K562 (cell line): Measurements from ENCODE around the gene TMED5. TPM values are rescaled to one million over a fixed set of nuclear protein-coding genes. Genes with fewer than 3 reads are reported as not detected.
A peak's percentile ranks its signal among the peaks of the same experiment; 100 is the strongest.

ENCODE experiments used
- ATAC-seq: fragments of 200-7000 bp; cut with Tn5 transposase; 3 replicates; pipeline ENCODE4 v1.9.1; 2020; ENCODE audit warnings: moderate library complexity
- BruUV-seq: library from RNA; stranded (reverse); fragments of 400-500 nt; replicated peaks from 2 replicates; lab custom pipeline; 2021; lab: Mats Ljungman, UMichigan
- CTCF ChIA-PET: fragments of 300-600 bp; formaldehyde crosslinking; extraction: SDS; loops from one replicate; lab custom pipeline; 2021; ENCODE audit warnings: low intra/inter-chr PET ratio; lab: Yijun Ruan, JAX
- POLR2A ChIA-PET: fragments of 300-600, 350-650 bp; sonication (Branson Sonifier 250); formaldehyde crosslinking; extraction: SDS; loops from one replicate; lab custom pipeline; 2021; ENCODE audit warnings: antibody characterized with exemption, inconsistent platforms; lab: Yijun Ruan, JAX
- DNase-seq, 4 experiments: peaks; one replicate each; pipeline versions ENCODE4 v3.0.0 to v3.0.0-alpha.2; 2011 to 2018; ENCODE audit warnings: low spot score in 3 of 4, mixed read lengths in 3 of 4; ENCODE audit errors: extremely low read depth in 1 of 4
- FAIRE-seq: peaks from 2 replicates; lab custom pipeline; 2011; peaks lifted over from hg19 to GRCh38; lab: Jason Lieb, UNC
- H2AFZ ChIP-seq: 2 replicates; pipeline ENCODE4 v1.6.0; 2011; ENCODE audit warnings: low read depth, low read length, control low read depth, inconsistent platforms
- H3K27ac ChIP-seq: fragments of 200-600 bp; 3 replicates; pipeline ENCODE4 v1.8.0; 2011; ENCODE audit warnings: low read depth, mild to moderate bottlenecking, control low read depth, inconsistent platforms, low read length, moderate library complexity, mixed read lengths; ENCODE audit errors: extremely low read depth
- H3K27me3 ChIP-seq, 2 experiments: fragments of 300-600 bp in 1 of 2; 2 replicates in 1 of 2; 3 replicates in 1 of 2; pipeline versions ENCODE4 v1.6.0 to v1.8.0; 2011; ENCODE audit warnings: inconsistent platforms in 2 of 2, low read length in 2 of 2, mild to moderate bottlenecking in 1 of 2, mixed read lengths in 1 of 2, moderate library complexity in 1 of 2; ENCODE audit not compliant: control insufficient read depth in 2 of 2, insufficient read depth in 2 of 2
- H3K36me3 ChIP-seq: fragments of 300-600 bp; 3 replicates; pipeline ENCODE4 v1.8.0; 2011; ENCODE audit warnings: mild to moderate bottlenecking, low read length, inconsistent platforms; ENCODE audit not compliant: control insufficient read depth, insufficient read depth
- H3K4me1 ChIP-seq, 2 experiments: fragments of 200-600 bp in 1 of 2; replicated peaks in 1 of 2; 2 replicates in 1 of 2; 3 replicates in 1 of 2; pipeline versions ENCODE4 v1.5.1 to v1.8.0; 2011; ENCODE audit warnings: inconsistent platforms in 2 of 2, low read length in 2 of 2, mild to moderate bottlenecking in 1 of 2, mixed read lengths in 1 of 2, moderate library complexity in 1 of 2; ENCODE audit not compliant: control insufficient read depth in 2 of 2, insufficient read depth in 2 of 2
- H3K4me2 ChIP-seq: 2 replicates; pipeline ENCODE4 v1.6.1; 2011; ENCODE audit warnings: low read length, control low read depth, inconsistent platforms, mixed read lengths; ENCODE audit not compliant: insufficient read depth
- H3K4me3 ChIP-seq: fragments of 200-600 bp; sonication (generic), shearing (Covaris generic); 2 replicates; pipeline ENCODE4 v1.5.1; 2016; ENCODE audit warnings: control low read depth, inconsistent platforms
- H3K79me2 ChIP-seq: fragments of 200-600 bp; 3 replicates; pipeline ENCODE4 v1.8.0; 2011; ENCODE audit warnings: low read length, inconsistent platforms; ENCODE audit not compliant: control insufficient read depth, insufficient read depth
- H3K9ac ChIP-seq, 2 experiments: 2 replicates each; pipeline versions ENCODE4 v1.6.0 to v1.6.1; 2011; ENCODE audit warnings: low read depth in 2 of 2, low read length in 2 of 2, control low read depth in 1 of 2, inconsistent platforms in 1 of 2, mild to moderate bottlenecking in 1 of 2, mixed read lengths in 1 of 2; ENCODE audit not compliant: insufficient read depth in 1 of 2
- H3K9me1 ChIP-seq: one replicate; pipeline ENCODE4 v1.6.0; 2011; ENCODE audit warnings: inconsistent platforms, mild to moderate bottlenecking, low read length, moderate library complexity; ENCODE audit not compliant: control insufficient read depth, insufficient read depth
- H3K9me3 ChIP-seq: replicated peaks from 2 replicates; pipeline ENCODE4 v1.5.1; 2011; ENCODE audit warnings: low read depth, low read length, inconsistent platforms; ENCODE audit not compliant: control insufficient read depth, insufficient read depth
- H4K20me1 ChIP-seq: replicated peaks from 2 replicates; pipeline ENCODE4 v1.6.1; 2011; ENCODE audit warnings: low read length, inconsistent platforms, mixed read lengths; ENCODE audit not compliant: control insufficient read depth, insufficient read depth
- ARID1B ChIP-seq: fragments of 450-650 bp; IDR thresholded peaks from 2 replicates; pipeline ENCODE4 v1.6.1; 2016; ENCODE audit warnings: antibody characterized with exemption, mild to moderate bottlenecking, inconsistent platforms
- C11orf30 ChIP-seq: fragments of 450-650 bp; IDR thresholded peaks from 2 replicates; pipeline ENCODE4 v1.6.1; 2016; ENCODE audit warnings: low read depth, mild to moderate bottlenecking
- CBFA2T3 ChIP-seq: fragments of 450-650 bp; IDR thresholded peaks from 2 replicates; pipeline ENCODE4 v1.6.1; 2017
- DPF2 ChIP-seq: fragments of 450-650 bp; IDR thresholded peaks from 2 replicates; pipeline ENCODE4 v1.6.1; 2016
- FOSL1 ChIP-seq: fragments of 200-800 bp; sonication (Bioruptor generic); conservative IDR thresholded peaks from 2 replicates; pipeline ENCODE4 v1.6.1; 2016; ENCODE audit warnings: missing genetic modification characterization, missing compliant biosample characterization
- KDM1A ChIP-seq, 2 experiments: fragments of 450-650 bp; IDR thresholded peaks; 2 replicates each; pipeline ENCODE4 v1.6.1; 2016; ENCODE audit warnings: mild to moderate bottlenecking in 2 of 2
- MAFG ChIP-seq: fragments of 450-650 bp; conservative IDR thresholded peaks from 2 replicates; pipeline ENCODE4 v1.6.1; 2016; ENCODE audit warnings: missing genetic modification characterization, missing compliant biosample characterization
- NFE2 ChIP-seq: IDR thresholded peaks from 2 replicates; pipeline ENCODE4 v1.6.1; 2014; ENCODE audit warnings: antibody characterized with exemption, low read depth
- PCBP2 ChIP-seq: fragments of 200-400 bp; formaldehyde crosslinking; IDR thresholded peaks from 2 replicates; pipeline ENCODE4 v1.6.1; 2018; ENCODE audit warnings: low read length, low read depth, mild to moderate bottlenecking, moderate library complexity; ENCODE audit not compliant: poor library complexity, severe bottlenecking
- POLR2A ChIP-seq: fragments of 450-650 bp; conservative IDR thresholded peaks from 2 replicates; pipeline ENCODE4 v1.6.1; 2016
- RBM22 ChIP-seq: fragments of 200-400 bp; formaldehyde crosslinking; IDR thresholded peaks from 2 replicates; pipeline ENCODE4 v1.6.1; 2018; ENCODE audit warnings: low read length, low read depth; ENCODE audit not compliant: poor library complexity, severe bottlenecking
- RCOR1 ChIP-seq, 2 experiments: IDR thresholded peaks; 2 replicates each; pipeline ENCODE4 v1.6.1; 2012; ENCODE audit warnings: low read depth in 2 of 2, low read length in 2 of 2, borderline replicate concordance in 1 of 2, improper control_type of control experiment in 1 of 2
- ZNF316 ChIP-seq: fragments of 450-650 bp; IDR thresholded peaks from 2 replicates; pipeline ENCODE4 v1.6.1; 2016
- ZNF384 ChIP-seq: IDR thresholded peaks from 2 replicates; pipeline ENCODE4 v1.6.1; 2012; ENCODE audit warnings: low read depth, low read length, improper control_type of control experiment
- WGBS: fragments of 100-300 bp; shearing (Covaris generic); methylation state at CpG from one replicate; pipeline ENCODE4 v1.1.6; 2016; ENCODE audit warnings: low coverage, mixed read lengths; ENCODE audit not compliant: insufficient coverage; ENCODE audit errors: missing lambda C conversion rate; 5-methylcytosine and 5-hydroxymethylcytosine counted together
- in situ Hi-C: fragments of 300-500 bp; cut with MboI; formaldehyde crosslinking; loops from 4 replicates; pipeline ENCODE4 v1.15.0; 2018; ENCODE audit warnings: inconsistent platforms, mixed read lengths
- intact Hi-C: fragments of 100-400 bp; cut with micrococcal nuclease; formaldehyde crosslinking; loops from 2 replicates; pipeline ENCODE4 v1.14.2; 2022
- polyA plus RNA-seq, 8 experiments: library from polyadenylated mRNA; depleted of rRNA in 4 of 8; stranded (reverse) in 5 of 8; unstranded in 3 of 8; fragments of >200 nt; fragmentation: Nextera tagmentation in 2 of 8; fragmentation: Illumina TruSeq in 1 of 8; extraction: Ambion mirVana in 2 of 8; extraction: Trizol in 1 of 8; gene quantifications; 2 replicates each; pipeline versions ENCODE4 v1.2.1 to v1.2.3, GENCODE V29; 2011 to 2014; ENCODE audit warnings: inconsistent platforms in 1 of 8, missing spikeins in 1 of 8
- total RNA-seq, 7 experiments: library from RNA; depleted of rRNA in 6 of 7; stranded (reverse); fragments of >200 nt in 6 of 7; fragmentation: Illumina TruSeq in 2 of 7; extraction: Trizol in 2 of 7; gene quantifications; 2 replicates each; pipeline versions ENCODE4 v1.2.1 to v1.2.3, GENCODE V29; 2011 to 2021; ENCODE audit warnings: low replicate concordance in 1 of 7
- TF ChIP-seq, protein P1 (sequence below): fragments of 250-450 bp; sonication (Bioruptor Pico); IDR thresholded peaks from 2 replicates; pipeline ENCODE4 v1.8.0; 2021; ENCODE audit warnings: borderline replicate concordance, mild to moderate bottlenecking, moderate library complexity; ENCODE audit not compliant: poor library complexity, severe bottlenecking
- TF ChIP-seq, protein P2 (sequence below): IDR thresholded peaks from 2 replicates; pipeline ENCODE4 v1.6.1; 2012; ENCODE audit warnings: low read depth, low read length, improper control_type of control experiment, borderline replicate concordance

Gene TMED5
- total and polyA plus RNA-seq, 9 of the 15 experiments (the other 6 are each of a cell fraction or from before 2014, with no cell fraction given), result 28.7 to 83.7 (median 67.2) TPM

DNA sequence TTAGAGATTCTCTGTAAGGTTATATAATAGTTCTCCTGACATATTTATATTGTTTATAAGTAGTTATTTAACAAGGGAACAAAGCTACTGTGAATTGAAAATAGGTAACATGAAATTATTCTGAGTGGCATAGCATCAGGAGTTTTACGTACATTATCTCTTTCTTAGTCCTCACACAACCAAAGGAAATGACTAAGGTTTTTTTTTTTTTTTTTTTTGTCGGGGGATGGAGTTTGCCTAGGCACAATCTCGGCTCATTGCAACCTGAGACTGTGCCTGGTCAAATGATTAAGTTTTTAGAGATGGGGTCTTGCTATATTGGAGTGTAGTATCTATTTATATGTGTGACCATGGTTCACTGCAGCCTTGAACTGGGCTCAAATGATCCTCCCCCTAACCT lies 24.9 kb downstream of the TMED5 start:
- BruUV-seq, result no TSS peak
- POLR2A ChIA-PET, result interaction anchor here (0.9 kb wide), 1 partner anchor 11 kb away, joined by 5 read pairs; no protein-coding TSS in a partner anchor
- ATAC-seq (peak; percentile 69), FAIRE-seq (no peak), DNase-seq (peak in 2 of 4 experiments; percentile 16 to 25)
- Histone ChIP-seq H3K27ac (no peak overlapping the region), H3K4me3 (no peak overlapping the region), H3K9me1 (no peaks in the 10 kb centered on the region), H4K20me1 (no peaks in the 10 kb centered on the region), H3K4me2 (no peak overlapping the region), H3K79me2 (peaks cover 15% of the 10 kb centered on the region), H3K27me3 (no peaks in the 10 kb centered on the region), H2AFZ (no peak overlapping the region), H3K9me3 (no peaks in the 10 kb centered on the region), H3K36me3 (peaks cover 83% of the 10 kb centered on the region), H3K4me1 (peaks cover 0 to 2% of the 10 kb centered on the region in 2 experiments; a peak in 1 of 5 replicates), H3K9ac (no peak overlapping the region)
- in situ Hi-C loops (no loop called here), intact Hi-C loops (no loop called here)
- TF ChIP-seq RBM22, result no peak
- TF ChIP-seq CBFA2T3, result 0 out of 2 replicates have a peak, but pooled peaks have one; percentile 10
- TF ChIP-seq, protein P1, sequence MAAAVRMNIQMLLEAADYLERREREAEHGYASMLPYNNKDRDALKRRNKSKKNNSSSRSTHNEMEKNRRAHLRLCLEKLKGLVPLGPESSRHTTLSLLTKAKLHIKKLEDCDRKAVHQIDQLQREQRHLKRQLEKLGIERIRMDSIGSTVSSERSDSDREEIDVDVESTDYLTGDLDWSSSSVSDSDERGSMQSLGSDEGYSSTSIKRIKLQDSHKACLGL (CRISPR knock-in tag), result no peak
- TF ChIP-seq DPF2, result 0 out of 2 replicates have a peak, but pooled peaks have one; percentile 15
- TF ChIP-seq FOSL1, result no peak
- TF ChIP-seq, protein P2, sequence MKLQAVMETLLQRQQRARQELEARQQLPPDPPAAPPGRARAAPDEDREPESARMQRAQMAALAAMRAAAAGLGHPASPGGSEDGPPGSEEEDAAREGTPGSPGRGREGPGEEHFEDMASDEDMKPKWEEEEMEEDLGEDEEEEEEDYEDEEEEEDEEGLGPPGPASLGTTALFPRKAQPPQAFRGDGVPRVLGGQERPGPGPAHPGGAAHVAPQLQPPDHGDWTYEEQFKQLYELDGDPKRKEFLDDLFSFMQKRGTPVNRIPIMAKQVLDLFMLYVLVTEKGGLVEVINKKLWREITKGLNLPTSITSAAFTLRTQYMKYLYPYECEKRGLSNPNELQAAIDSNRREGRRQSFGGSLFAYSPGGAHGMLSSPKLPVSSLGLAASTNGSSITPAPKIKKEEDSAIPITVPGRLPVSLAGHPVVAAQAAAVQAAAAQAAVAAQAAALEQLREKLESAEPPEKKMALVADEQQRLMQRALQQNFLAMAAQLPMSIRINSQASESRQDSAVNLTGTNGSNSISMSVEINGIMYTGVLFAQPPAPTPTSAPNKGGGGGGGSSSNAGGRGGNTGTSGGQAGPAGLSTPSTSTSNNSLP, result no peak
- TF ChIP-seq KDM1A (IDR thresholded peaks at IDR 0.05), result peak in 1 of 2 experiments; percentile 35; a peak in 1 of 4 replicates
- TF ChIP-seq PCBP2, result no peak
- TF ChIP-seq ZNF384, result peak; percentile 90
- peak; percentile 40; the same call in 1 of the 2 replicates for TF ChIP-seq MAFG (tag)
- TF ChIP-seq POLR2A, result peak; percentile 27; the same call in 1 of the 2 replicates
- TF ChIP-seq RCOR1 (IDR thresholded peaks at IDR 0.05; ENCODE audit: borderline replicate concordance in 1 of 2, low read depth in 2 of 2, low read length in 2 of 2), result peak in 1 of 2 experiments; percentile 61; a peak in 1 of 4 replicates
- 0 out of 2 replicates have a peak, but pooled peaks have one; percentile 13 for TF ChIP-seq C11orf30
- peak; percentile 42; the same call in 1 of the 2 replicates for TF ChIP-seq ZNF316
- TF ChIP-seq NFE2, result peak; percentile 56; the same call in 1 of the 2 replicates
- peak; percentile 14; the same call in 1 of the 2 replicates for TF ChIP-seq ARID1B
- CTCF ChIA-PET, result no interaction called here
- 21% methylated on average over 3 of the region's 3 CpGs for WGBS
